Suprapubic skin (tissue), 4 donors: ENCODE measurements around the gene TBC1D17. TPM values are rescaled to one million over a fixed set of nuclear protein-coding genes. Genes with fewer than 3 reads are reported as not detected.

ENCODE experiments used
- DNase-seq, 2 donors: peaks; one replicate each; pipeline ENCODE4 v3.0.0-alpha.2; 2019; ENCODE audit warnings: low spot score in 2 of 2
- H3K27ac ChIP-seq: fragments of 200-600 bp; sonication (generic); one replicate; pipeline ENCODE4 v1.5.1; 2019
- H3K27me3 ChIP-seq: fragments of 200-600 bp; sonication (generic); one replicate; pipeline ENCODE4 v1.5.1; 2019
- H3K36me3 ChIP-seq: fragments of 200-600 bp; sonication (generic); one replicate; pipeline ENCODE4 v1.5.1; 2019
- H3K4me1 ChIP-seq: fragments of 200-600 bp; sonication (generic); one replicate; pipeline ENCODE4 v1.5.1; 2019
- H3K4me3 ChIP-seq: fragments of 200-600 bp; sonication (generic); one replicate; pipeline ENCODE4 v1.5.1; 2019; ENCODE audit warnings: mild to moderate bottlenecking
- H3K9me3 ChIP-seq: fragments of 200-600 bp; sonication (generic); one replicate; pipeline ENCODE4 v1.5.1; 2019
- EP300 ChIP-seq: sonication (generic); formaldehyde crosslinking; IDR thresholded peaks from one replicate; pipeline ENCODE4 v1.6.1; 2017; ENCODE audit warnings: antibody characterized with exemption
- POLR2A ChIP-seq, 2 donors: fragments of 450-650 bp; IDR thresholded peaks; one replicate each; pipeline ENCODE4 v1.6.1; 2017; ENCODE audit warnings: antibody characterized with exemption in 2 of 2, mild to moderate bottlenecking in 2 of 2, moderate library complexity in 2 of 2
- POLR2AphosphoS5 ChIP-seq, 3 donors: sonication (generic); formaldehyde crosslinking; IDR thresholded peaks; one replicate each; pipeline ENCODE4 v1.6.1; 2017; ENCODE audit warnings: antibody characterized with exemption in 3 of 3
- WGBS: methylation state at CpG from one replicate; pipeline ENCODE4 v1.1.5; 2018; 5-methylcytosine and 5-hydroxymethylcytosine counted together
- total RNA-seq, 4 donors: library from RNA; depleted of rRNA; stranded (reverse); fragments of >200 nt; gene quantifications; one replicate each; pipeline ENCODE4 v1.1.0, GENCODE V29; 2016
- TF ChIP-seq, protein P1 (sequence below), 2 donors: fragments of 200-600 bp in 1 of 2; fragments of 450-650 bp in 1 of 2; sonication (generic) in 1 of 2; IDR thresholded peaks; one replicate each; pipeline ENCODE4 v1.5.1; 2016 to 2019; ENCODE audit warnings: antibody characterized with exemption in 2 of 2, mild to moderate bottlenecking in 1 of 2, moderate library complexity in 1 of 2

The TBC1D17 gene
- total RNA-seq, 4 donors from 2014 or later: 40.5 to 93.4 (median 59.4) TPM

DNA sequence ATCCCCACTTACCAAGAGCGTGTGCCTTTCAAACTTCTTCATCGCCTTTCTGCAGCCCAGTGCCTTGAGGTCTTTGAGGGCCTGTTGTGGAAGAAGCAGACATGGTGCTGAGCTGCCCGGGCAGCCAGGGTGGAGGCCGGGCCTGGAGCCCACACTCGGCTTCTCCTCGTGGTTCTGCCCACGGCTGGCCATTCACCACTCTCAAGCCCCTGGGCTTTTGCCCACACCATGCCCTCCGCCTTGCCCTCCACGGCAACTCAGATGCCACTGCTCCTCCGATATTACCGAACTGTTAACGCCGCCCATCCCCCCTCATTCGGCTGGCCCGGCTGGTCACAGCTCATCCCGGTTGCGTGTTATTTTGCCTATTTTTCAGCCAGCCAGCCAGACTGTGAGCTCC, 13.9 kb downstream of the TBC1D17 start:
- no peak for TF ChIP-seq EP300
- no peak for TF ChIP-seq POLR2AphosphoS5 (IDR thresholded peaks at IDR 0.05)
- 83% methylated on average over 17 of the region's 17 CpGs for WGBS
- no peaks in the 10 kb centered on the region for H3K9me3 ChIP-seq
- H3K27me3 ChIP-seq: no peaks in the 10 kb centered on the region
- H3K36me3 ChIP-seq: peaks cover 6% of the 10 kb centered on the region
- H3K4me1 ChIP-seq: peaks cover 23% of the 10 kb centered on the region
- H3K4me3 ChIP-seq: no peak overlapping the region
- no peak for DNase-seq
- no peak overlapping the region for H3K27ac ChIP-seq

DNA sequence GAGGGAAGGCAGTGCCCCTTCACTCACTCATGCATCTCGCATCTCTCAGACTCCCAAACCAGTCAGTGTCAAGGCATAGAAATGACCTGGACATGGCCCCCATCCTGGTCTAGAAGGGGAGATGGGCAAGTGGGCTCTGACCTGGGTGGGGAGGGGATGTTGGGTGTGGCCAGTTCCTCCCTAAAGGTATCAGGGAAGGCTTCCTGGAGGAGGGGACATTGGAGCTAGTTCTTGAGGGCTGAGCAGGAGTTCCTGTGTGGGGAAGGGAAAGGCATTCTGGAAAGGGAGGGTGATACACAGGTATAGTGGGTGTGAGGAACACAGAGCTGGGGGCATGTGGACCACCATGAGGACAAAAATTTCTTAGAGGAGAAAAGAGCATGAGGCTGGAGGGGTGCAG, 15.2 kb downstream of the TBC1D17 start:
- Histone ChIP-seq H3K27ac (no peak overlapping the region), H3K27me3 (no peaks in the 10 kb centered on the region), H3K4me1 (peaks cover 32% of the 10 kb centered on the region), H3K9me3 (no peaks in the 10 kb centered on the region), H3K4me3 (no peak overlapping the region), H3K36me3 (peaks cover 6% of the 10 kb centered on the region)
- no peak for DNase-seq
- WGBS: 94% methylated on average over 1 of the region's 1 CpG
- TF ChIP-seq EP300 (no peak), POLR2AphosphoS5 (IDR thresholded peaks at IDR 0.05) (no peak), POLR2A (IDR thresholded peaks at IDR 0.05) (no peak)
- TF ChIP-seq, protein P1, sequence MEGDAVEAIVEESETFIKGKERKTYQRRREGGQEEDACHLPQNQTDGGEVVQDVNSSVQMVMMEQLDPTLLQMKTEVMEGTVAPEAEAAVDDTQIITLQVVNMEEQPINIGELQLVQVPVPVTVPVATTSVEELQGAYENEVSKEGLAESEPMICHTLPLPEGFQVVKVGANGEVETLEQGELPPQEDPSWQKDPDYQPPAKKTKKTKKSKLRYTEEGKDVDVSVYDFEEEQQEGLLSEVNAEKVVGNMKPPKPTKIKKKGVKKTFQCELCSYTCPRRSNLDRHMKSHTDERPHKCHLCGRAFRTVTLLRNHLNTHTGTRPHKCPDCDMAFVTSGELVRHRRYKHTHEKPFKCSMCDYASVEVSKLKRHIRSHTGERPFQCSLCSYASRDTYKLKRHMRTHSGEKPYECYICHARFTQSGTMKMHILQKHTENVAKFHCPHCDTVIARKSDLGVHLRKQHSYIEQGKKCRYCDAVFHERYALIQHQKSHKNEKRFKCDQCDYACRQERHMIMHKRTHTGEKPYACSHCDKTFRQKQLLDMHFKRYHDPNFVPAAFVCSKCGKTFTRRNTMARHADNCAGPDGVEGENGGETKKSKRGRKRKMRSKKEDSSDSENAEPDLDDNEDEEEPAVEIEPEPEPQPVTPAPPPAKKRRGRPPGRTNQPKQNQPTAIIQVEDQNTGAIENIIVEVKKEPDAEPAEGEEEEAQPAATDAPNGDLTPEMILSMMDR (IDR thresholded peaks at IDR 0.05): no peak

DNA sequence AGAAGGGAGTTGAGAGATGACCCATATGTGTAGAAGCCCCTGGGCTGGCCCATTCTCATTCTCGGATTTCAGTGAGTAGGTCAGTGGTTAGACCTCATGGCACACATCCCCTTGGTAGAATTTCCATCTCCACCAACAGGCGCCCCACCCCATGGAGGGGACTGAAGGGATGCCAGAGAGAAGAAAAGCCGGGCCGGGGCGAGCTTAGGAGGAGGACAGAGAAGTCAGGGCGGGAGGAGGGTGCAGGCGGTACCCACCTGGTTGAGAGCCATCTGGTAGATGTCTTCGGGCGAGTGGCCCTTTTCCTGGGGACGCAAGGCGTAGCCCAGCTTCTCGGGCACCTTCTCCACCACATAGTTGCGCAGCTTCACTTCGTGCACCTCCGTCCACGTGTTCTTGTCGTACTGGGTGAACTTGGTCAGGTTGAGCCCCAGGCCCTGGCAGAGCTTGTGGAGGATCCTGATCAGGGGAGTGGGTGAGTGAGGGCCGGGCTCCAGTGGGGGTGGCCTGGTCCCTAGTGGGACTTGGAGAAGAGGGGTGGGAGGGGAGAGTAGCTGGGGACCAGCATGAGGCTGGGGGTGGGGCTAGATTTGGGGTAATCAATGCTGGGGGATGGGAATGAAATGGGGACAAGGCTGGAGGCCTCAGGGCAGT, 16.6 kb downstream of the TBC1D17 start:
- TF ChIP-seq POLR2AphosphoS5 (IDR thresholded peaks at IDR 0.05) (no peak), EP300 (no peak), POLR2A (IDR thresholded peaks at IDR 0.05) (no peak)
- TF ChIP-seq, protein P1 (IDR thresholded peaks at IDR 0.05): no peak
- Histone ChIP-seq H3K4me3 (no peak overlapping the region), H3K36me3 (no peaks in the 10 kb centered on the region), H3K27ac (no peak overlapping the region), H3K27me3 (no peaks in the 10 kb centered on the region), H3K9me3 (no peaks in the 10 kb centered on the region), H3K4me1 (peaks cover 38% of the 10 kb centered on the region)
- 89% methylated on average over 18 of the region's 18 CpGs for WGBS
- DNase-seq: peak in 1 of 2 donors; percentile 60

DNA sequence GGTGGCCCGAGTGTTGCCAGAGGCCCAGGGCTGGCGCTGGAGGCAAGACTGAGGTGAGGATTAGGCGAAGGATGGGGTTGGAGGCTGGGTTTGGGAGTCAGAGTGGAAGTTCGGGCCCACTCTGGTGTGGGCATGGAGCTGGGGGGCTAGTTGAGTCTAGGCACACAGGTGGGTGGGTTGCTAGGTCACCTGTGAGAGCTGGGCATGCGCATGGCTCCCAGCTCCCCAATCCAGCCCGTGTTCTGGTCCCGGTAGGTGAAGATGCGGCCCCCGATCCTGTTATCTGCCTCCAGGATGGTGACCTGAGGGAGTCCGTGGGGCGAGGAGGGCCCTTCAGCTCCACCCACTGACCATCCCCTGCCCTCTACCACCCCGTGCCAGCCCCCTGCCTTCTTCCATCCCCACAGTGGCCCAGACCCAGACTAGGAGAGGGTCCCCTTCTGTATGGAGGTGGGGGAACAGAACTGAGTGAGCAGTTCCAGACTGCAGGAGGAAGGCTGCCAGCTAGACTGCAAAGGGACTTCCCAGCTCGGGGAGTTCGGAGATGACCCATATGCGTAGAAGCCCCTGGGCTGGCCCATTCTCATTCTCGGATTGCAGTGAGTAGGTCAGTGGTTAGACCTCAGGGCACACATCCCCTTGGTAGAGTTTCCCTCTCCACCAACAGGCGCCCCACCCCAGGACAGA, 17.5 kb downstream of the TBC1D17 start:
- Histone ChIP-seq H3K27ac (no peak overlapping the region), H3K4me1 (peaks cover 30% of the 10 kb centered on the region), H3K9me3 (no peaks in the 10 kb centered on the region), H3K27me3 (no peaks in the 10 kb centered on the region), H3K4me3 (no peak overlapping the region), H3K36me3 (no peaks in the 10 kb centered on the region)
- WGBS: 80% methylated on average over 12 of the region's 17 CpGs
- no peak for DNase-seq
- TF ChIP-seq POLR2AphosphoS5 (IDR thresholded peaks at IDR 0.05) (no peak), EP300 (no peak), POLR2A (IDR thresholded peaks at IDR 0.05) (no peak)
- TF ChIP-seq, protein P1 (IDR thresholded peaks at IDR 0.05): no peak

DNA sequence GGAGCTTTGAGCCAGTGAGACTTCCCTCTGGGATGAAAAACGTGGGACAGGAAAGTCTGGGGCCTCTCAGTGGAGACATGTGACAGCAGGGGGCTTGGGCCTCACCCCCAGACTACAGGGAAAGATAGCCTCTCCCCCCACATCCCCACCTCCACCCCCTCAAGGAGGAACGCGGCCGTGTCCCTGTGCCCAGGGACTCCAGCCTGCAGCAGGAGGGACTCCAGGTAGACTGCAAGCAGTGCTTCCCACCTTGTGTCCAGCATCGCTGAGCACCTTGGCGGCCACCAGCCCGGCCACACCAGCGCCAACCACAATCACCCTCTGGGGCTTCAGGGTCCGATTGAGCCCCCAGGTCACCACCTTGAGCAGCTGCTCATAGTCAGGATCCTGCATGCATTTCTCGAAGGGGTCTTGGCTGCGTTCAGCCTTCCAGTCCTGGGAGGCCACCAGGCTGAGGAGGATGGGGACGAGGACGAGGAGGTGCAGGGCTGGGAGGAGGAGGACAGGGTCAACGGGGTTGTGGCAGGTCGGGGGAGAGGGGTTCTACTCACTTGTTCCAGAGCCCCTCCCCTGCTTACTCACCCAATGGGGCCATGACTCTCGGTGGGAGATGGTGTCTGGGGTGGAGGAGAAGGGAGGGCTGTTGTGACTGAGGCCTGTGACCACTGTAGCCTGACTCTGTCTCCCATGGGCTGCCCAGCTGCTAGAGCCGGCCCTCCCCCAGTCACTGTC, 18.2 kb downstream of the TBC1D17 start:
- Histone ChIP-seq H3K27ac (no peak overlapping the region), H3K4me1 (peaks cover 23% of the 10 kb centered on the region), H3K36me3 (no peaks in the 10 kb centered on the region), H3K27me3 (no peaks in the 10 kb centered on the region), H3K9me3 (no peaks in the 10 kb centered on the region), H3K4me3 (no peak overlapping the region)
- TF ChIP-seq POLR2AphosphoS5 (IDR thresholded peaks at IDR 0.05) (no peak), EP300 (no peak), POLR2A (IDR thresholded peaks at IDR 0.05) (no peak)
- TF ChIP-seq, protein P1 (IDR thresholded peaks at IDR 0.05): no peak
- DNase-seq: no peak
- WGBS: 62% methylated on average over 7 of the region's 17 CpGs
